HG03139 (cell line): Measurements from ENCODE around the gene CD177.
"Not testable (repeated sequence)": the region's sequence is repeated elsewhere in the genome, so short reads cannot be mapped to it uniquely, and the experiment has no call there.

Source experiments
- ATAC-seq: cut with Tn5 transposase; IDR thresholded peaks from one replicate; pipeline ENCODE4 v1.9.1; 2021; ENCODE audit not compliant: unreplicated experiment

CD177 gene

DNA sequence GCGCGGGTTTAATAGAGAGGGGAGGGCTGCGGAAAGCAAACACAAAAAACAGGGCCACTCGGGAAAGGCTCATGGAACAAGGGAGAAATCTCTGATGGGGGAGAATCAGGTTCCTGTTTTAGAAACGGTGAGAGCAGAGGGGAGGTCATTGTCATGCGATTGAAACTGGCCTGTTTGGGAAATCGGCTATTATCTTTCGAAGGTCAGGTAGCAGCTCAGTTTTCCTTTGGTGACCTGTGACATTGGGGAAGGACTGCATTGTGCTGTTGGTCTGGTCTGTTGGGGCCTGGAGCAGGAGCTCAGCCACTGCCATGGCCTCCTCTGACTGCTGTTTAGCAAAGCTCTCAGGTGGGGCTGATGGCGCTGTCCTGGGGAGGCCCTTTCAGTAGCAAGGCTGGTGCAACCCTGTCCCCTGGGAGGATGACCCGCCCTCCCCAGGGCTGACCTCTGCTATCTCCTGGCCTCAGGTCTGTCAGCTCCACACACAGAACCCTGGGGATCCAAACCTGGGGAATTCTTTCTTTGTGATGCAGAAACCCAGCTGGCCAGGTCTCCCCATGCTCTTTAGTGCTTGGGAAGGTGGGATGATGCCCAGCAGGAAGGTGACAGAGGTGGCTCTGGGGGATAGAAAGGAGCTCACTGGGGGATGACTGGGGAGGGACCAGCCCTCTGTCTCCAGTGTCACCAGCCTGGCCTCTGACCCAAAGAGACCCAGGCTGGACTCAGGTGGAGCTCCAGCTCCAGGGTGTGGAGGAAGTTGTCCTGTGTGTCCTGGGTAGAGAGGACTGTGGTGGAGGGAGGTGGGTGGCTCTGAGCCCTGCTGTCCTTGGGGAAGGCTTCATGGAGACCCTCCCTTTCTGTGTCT lies 21.2 kb upstream of the CD177 start:
- no peak for ATAC-seq

DNA sequence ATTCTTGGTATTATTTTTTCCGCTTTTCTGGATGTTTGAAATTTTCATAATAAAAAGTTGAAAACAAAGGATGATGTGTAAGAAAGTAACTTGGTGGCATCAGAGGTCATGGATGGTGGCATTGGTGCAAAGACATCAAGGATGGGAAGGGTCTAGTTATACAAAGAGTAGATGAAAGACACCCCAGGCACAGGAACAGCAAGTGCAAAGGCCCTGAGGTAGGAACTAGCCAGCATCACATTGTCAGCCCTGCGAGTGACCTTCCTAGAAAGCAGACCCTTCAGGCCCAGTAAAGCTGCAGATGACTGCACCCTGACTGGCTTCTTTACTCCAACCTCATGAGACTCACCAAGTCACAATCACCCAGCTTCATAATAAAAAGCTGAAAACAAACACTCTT lies 17.0 kb upstream of the CD177 start:
- ATAC-seq, result not testable (repeated sequence)

DNA sequence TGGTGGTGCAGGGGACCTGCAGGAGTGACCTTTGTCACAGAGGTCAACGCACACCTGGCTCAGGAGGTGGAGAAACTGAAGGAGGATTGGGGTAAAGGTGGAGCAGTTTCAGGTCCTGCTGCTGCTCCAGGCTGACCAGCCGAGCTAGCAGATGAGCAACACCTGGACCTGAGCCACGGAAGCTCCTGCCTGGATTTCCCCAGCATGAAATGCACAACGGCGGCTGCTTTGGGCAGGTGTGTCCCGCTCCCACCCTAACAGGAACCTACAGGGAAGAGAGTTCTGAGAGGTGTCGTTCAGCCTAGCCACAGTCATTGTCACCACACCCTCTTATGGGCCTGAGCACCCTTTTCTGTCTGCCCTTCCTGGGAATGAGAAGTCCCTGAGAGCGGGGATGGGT lies 15.7 kb upstream of the CD177 start:
- ATAC-seq, result no peak

DNA sequence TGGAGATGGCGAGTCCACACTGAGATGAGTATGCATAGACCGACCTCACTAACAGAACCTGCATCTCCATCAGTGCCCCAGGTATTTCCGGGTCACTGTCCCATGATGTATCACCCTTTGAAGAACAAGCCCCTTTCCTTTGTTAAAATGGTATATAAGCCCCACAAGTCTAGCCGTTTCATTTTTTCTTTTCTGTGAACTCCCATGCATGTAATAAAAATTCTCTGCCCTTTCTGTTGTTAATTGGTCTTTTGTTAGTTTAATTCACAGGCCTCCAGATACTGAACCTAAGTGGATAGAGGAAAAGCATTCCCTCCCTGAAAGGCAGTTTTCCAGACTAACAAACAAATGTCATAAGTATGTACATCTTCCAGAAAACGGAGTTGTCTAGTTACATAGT lies 15.0 kb upstream of the CD177 start:
- ATAC-seq, result no peak

DNA sequence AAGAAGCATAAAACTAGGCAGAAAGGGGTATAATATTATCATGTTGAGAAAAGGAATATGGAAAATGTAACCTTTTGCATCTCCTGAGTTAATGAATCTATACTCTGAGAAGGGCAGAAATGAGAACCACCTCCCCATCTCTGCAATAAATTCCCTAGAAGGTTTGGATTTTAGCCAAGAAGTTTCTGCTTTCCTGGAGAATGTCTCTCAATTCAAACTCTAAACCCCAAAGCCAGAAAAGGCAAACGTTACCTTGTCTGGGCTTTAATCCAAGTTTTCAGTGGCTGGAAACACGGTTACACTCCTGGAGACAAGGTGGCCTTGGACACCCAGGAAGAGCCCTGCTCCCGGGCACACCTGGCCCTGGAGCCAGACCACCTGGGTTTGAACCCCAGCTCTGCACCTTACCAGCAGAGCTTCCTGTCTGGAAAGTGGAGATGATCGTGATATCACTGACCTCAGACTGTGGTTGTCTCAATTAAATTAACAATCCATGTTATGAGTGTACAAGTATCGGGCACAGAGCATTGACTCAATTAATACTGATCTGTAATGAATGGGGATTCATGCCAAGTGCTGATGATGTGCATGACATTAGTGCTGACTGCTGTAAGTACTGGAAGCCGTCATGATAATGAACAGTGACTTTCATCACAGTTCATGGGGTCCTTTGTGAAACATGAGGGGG lies 14.1 kb upstream of the CD177 start:
- not testable (repeated sequence) for ATAC-seq

DNA sequence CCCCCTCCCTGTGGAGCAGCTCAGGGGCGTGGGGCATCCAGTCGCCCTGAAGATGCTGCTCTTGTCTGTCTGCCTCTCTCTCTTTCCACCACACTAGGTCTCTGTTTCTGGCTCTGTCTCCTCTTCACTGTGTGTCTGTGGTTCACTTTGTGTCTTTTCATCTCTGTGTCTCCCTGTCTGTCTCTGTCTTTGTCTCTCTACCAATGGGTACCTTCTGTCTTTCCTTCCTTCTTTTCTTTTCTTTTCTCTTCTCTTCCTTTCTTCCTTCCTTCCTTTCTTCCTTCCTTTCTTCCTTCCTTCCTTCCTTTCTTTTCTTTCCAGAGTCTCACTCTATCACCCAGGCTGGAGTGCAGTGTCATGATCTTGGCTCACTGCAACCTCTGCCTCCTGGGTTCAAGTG lies 13.4 kb upstream of the CD177 start:
- ATAC-seq, result not testable (repeated sequence)

DNA sequence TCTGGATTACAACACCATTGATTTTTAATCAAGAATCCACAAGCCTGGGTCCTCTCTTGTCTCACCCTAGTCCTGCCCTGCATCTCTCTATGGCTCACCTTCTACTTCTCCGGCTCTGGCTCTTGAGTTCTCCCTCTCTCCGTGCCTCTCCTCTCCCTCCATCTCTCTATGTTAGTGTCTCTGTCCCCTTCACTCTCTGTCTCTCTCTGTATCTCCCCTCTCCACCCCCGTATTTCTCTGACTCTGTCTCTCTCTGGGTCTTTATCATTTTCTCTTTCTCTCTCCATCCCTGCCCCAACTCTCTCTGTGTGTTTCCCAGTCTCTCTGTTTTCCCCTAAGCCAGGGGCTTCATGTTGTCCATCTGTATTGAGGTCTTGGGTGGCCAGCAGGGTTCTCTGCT lies 12.4 kb upstream of the CD177 start:
- not testable (repeated sequence) for ATAC-seq

DNA sequence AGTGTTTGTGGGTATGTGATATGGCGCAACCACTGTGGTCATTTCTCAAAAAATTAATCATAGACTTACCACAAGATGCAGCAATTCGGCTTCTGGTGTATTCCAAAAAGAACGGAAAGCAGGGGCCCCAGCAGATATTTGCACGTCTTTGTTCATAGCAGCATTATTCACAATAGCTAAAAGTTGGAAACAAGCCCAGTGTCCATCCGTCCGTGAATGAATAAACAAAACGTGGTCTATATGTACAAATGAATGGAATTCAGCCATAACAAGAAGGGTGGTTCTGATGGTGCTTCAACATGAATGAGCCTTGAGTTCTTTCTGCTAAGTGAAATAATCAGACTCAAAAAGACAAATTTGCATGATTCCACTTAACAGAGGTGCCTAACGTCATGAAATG lies 11.4 kb upstream of the CD177 start:
- not testable (repeated sequence) for ATAC-seq

DNA sequence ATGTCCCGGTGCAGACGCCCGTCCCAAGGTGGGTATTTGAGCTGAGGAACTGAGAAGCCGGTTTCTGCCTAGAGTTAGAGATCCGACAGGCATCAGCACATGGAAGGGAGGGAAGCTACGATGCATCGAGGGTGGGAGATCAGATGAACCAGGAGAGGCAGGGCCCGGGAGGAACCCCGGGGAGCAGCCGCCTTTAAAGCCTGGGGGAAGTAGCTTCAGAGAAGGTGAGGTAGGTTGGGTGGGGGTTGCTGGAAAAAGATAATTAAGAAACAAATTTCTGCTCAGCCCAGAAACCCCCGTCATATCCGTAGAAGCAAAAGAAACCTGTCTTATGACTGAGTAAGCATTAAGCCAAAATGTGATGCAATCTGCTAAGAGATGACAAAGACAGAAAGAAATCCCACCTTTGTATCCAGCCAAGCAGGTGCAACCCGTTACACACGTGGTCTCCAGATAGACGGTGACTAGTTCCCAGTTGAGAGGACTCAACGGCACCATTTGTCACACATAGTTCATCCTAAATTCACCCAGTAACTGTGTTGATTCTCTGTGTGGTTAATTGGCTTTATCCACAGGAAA lies 9.1 kb upstream of the CD177 start:
- not testable (repeated sequence) for ATAC-seq

DNA sequence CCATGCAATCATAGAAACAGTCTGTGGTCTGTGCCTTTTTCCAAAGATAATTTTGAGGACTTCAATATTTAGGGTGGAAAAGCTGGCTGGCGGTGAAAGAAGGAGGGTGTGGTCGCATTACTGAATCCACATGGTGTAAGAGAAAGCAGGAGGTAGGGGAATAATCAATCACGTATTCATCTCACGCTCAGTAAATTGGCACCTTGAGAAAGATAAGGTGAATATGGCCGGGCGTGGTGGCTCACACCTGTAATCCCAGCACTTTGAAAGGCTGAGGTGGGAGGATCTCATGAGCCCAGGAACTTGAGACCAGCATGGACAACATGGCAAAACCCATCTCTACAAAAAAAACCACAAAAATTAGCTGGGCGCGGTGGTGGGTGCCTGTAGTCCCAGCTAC lies 3.7 kb upstream of the CD177 start:
- not testable (repeated sequence) for ATAC-seq

DNA sequence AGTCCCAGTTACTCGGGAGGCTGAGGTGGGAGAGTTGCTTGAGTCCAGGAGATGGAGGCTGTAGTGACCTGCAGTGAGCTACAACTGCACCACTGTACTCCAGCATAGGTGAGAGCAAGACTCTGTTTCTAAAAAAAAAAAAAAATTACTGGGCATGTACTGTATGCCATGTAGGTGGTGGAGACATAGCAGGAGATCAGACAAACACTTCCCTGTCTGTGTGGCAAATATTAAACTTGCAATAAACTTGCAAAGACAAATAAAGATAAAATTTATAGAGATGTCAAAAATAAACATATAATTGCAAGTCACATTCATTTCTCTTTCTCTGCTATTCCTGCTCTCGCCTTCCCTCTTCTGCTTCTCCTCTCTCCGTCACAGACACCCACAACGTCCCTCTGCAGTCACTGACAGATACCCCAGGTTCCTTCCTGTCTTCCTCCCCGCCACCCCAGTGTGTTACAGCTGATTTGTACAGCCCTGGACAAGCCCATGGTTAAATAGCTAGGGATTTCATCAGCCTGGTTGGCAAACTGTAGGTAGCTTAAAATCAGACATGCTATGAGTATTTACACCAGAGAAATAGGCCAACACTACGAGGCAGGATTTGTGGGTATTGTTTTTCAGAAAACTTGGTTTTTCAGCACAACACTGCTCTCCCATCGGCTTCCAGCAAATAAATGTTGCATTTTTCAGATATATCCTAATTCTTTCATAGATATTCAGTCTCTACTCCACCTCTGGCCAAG lies 1.3 kb upstream of the CD177 start:
- no peak for ATAC-seq

DNA sequence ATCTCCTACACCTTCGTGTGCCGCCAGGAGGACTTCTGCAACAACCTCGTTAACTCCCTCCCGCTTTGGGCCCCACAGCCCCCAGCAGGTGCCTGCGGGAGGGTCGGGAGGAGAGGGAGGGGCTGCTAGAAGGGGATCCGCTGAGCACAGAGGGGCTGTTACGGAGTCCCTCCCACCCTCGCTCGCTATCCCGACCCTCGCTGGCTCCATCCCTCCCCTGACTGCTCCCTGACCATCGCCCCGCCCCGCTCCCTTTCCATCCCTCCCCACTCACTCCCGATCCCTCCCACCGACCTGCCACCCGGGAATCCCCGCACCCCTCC lies 780 bp downstream of the CD177 start:
- no peak for ATAC-seq

DNA sequence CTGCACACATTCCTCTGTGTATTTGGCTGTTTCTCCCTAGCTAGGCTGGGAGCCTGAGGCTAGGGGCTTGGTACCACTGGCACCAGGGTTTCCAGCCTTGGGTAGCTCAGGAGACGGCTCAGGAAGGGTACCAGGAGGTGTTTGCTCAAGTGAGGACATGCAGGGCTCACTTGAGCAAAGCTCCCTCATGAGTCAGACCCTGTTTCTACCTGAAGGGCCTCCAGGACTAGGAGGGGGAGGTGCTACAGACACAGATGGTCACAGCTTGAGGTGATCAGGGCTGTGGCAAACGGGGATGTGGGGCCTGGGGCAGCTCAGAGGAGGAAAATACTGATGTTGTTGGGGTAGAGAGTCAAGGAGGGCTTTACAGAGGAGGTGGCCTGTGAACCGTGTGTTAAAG lies 3.3 kb downstream of the CD177 start:
- not testable (repeated sequence) for ATAC-seq

DNA sequence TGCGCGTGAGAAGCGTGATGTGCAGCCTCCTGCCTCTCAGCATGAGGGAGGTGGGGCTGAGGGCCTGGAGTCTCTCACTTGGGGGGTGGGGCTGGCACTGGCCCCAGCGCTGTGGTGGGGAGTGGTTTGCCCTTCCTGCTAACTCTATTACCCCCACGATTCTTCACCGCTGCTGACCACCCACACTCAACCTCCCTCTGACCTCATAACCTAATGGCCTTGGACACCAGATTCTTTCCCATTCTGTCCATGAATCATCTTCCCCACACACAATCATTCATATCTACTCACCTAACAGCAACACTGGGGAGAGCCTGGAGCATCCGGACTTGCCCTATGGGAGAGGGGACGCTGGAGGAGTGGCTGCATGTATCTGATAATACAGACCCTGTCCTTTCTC lies 8.7 kb downstream of the CD177 start:
- ATAC-seq, result no peak

DNA sequence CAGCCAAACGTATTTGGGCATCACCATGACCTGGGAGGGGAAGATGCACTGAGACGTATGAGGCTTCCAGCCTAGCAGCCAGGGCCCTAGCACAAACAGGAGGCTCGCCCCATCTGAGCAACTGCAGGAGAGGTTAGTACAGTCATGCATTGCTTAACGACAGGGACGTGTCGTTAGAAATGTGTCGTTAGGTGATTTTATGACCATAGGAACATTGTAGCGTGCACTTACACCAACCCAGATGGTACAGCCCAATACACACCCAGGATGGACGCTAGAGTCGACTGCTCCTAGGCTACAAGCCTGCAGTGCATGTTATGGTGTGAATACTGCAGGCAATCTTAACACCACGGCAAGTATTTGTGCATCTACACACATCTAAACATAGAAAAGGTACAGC lies 9.3 kb downstream of the CD177 start:
- no peak for ATAC-seq

DNA sequence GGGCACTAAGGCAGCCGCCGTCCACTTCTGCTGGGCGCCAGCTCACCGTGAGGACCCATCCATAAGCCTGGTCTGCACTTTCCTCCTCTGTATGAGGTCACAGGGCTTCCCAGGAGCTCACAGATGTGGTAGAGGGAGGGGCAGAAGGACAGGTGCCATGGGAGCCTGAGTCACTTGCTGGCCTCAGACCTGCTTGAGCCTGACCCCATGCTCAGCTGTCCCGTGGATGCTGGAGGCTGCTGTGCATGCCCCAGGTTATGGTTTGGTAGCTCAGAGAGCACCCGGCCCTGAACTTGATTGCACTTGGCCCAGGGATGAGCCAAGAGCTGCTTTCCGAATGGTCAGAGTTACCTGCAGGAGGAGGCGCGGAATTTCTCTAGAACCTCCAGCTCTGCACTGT lies 12.2 kb downstream of the CD177 start:
- ATAC-seq, result not testable (repeated sequence)

DNA sequence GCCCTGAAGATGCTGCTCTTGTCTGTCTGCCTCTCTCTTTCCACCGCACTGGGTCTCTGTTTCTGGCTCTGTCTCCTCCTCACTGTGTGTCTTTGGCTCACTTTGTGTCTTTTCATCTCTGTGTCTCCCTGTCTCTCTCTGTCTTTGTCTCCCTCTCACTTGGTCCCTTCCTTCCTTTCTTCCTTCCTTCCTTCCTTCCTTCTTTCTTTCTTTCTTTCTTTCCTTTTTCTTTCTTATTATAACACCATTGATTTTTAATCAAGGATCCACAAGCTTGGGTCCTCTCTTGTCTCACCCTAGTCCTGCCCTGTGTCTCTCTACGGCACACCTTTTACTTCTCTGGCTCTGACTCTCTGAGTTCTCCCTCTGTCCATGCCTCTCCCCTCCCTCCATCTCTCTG lies 14.3 kb downstream of the CD177 start:
- ATAC-seq, result no peak

DNA sequence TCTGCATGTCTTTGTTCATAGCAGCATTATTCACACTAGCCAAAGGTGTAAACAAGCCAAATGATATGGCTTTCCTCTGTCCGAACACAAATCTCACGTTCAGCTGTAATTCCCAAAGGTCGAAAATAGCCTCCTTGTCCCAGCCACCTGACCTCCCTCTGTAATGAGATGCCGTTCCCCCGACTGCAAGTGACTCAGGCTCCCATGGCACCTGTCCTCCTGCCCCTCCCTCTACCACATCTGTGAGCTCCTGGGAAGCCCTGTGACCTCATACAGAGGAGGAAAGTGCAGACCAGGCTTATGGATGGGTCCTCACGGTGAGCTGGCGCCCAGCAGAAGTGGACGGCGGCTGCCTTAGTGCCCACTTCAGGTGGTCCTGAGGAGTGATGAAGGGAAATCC lies 15.4 kb downstream of the CD177 start:
- not testable (repeated sequence) for ATAC-seq

DNA sequence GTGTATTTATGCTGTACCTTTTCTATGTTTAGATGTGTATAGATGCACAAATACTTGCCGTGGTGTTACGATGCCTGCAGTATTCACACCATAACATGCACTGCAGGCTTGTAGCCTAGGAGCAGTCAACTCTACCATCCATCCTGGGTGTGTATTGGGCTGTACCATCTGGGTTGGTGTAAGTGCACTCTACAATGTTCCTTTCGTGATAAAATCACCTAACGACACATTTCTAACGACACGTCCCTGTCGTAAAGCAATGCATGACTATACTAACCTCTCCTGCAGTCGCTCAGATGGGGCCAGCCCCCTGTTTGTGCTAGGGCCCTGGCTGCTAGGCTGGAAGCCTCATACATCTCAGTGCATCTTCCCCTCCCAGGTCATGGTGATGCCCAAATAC lies 18.4 kb downstream of the CD177 start:
- ATAC-seq, result no peak

DNA sequence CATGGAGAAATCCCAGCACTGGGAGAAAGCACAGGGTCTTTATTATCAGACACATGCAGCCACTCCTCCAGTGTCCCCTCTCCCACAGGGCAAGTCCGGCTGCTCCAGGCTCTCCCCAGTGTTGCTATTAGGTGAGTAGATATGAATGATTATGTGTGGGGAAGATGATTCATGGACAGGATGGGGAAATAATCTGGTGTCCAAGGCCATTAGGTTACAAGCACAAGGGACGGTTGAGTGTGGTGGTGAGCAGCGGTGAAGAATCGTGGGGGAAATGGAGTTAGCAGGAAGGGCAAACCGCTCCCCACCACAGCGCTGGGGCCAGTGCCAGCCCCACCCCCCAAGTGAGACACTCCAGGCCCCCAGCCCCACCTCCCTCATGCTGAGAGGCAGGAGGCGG lies 19.0 kb downstream of the CD177 start:
- no peak for ATAC-seq

DNA sequence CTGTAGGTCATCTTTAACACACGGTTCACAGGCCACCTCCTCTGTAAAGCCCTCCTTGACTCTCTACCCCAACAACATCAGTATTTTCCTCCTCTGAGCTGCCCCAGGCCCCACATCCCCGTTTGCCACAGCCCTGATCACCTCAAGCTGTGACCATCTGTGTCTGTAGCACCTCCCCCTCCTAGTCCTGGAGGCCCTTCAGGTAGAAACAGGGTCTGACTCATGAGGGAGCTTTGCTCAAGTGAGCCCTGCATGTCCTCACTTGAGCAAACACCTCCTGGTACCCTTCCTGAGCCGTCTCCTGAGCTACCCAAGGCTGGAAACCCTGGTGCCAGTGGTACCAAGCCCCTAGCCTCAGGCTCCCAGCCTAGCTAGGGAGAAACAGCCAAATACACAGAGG lies 24.1 kb downstream of the CD177 start:
- not testable (repeated sequence) for ATAC-seq

DNA sequence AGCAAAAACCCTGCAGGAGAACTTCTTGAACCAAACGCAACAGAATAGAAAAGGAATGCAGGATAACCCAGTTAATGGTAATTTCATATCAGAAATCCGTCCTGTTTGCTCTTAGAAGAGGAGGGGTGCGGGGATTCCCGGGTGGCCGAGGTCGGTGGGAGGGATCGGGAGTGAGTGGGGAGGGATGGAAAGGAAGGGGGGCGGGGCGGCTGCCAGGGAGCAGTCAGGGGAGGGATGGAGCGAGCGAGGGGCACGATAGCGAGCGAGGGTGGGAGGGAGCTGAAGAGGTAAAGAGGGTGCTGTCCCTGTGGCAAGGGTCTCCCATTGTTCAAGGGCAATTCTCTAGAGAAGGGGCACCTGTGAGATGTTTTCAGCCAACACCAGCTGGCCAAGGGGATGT lies 26.5 kb downstream of the CD177 start:
- no peak for ATAC-seq
